ENCODE data around the gene ISLR. TPM values are rescaled to one million over a fixed set of nuclear protein-coding genes. Genes with fewer than 3 reads are reported as not detected.

Gene ISLR
- total and polyA plus RNA-seq, 2 of the 8 experiments (the other 6 are each of a cell fraction or from before 2014, with no cell fraction given) = 0.29 to 0.35 TPM

DNA sequence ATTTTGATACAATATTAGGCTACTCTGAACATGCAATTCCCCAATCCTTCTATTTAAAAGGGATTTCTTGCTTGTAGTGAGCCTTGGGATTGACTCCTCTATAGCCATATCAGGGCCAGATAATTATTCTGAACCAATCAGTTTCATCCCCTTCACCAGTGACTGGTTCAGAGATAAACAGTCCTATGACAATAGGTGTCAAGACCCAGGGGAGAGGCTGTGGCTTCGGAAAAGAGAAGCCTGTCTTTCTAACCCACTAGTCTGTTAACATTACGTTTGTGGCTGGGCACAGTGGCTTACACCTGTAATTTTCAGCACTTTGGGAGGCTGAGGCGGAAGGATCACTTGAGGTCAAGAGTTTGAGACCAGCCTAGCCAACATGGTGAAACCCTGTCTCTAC is 49.3 kb upstream of the ISLR start:
- 83% methylated on average over 3 of the region's 3 CpGs; no CpG with 5 or more reads in 1 of the 2 experiments for WGBS, 2 experiments (ENCODE audit: extremely low coverage in 1 of 2, insufficient coverage in 1 of 2, insufficient read length in 1 of 2, insufficient replicate concordance in 2 of 2, low coverage in 1 of 2, low lambda C conversion rate in 2 of 2, missing lambda C conversion rate in 1 of 2)
- Histone ChIP-seq H3K79me2 (ENCODE audit: control insufficient read depth in 1 of 2, insufficient read depth in 2 of 2, low read length in 2 of 2) (no peaks in the 10 kb centered on the region), H2AFZ (ENCODE audit: low read length) (no peak overlapping the region), H2AK5ac (ENCODE audit: low read depth, low read length) (no peak overlapping the region), H3K4me3 (ENCODE audit: extremely low read depth in 1 of 4, insufficient read depth in 2 of 4, low read depth in 3 of 4, low read length in 4 of 4) (no peak overlapping the region), H2BK12ac (ENCODE audit: low read depth, low read length) (no peak overlapping the region; the same call in 1 of the 2 replicates), H3K23me2 (ENCODE audit: low read depth, low read length) (peaks cover 5% of the 10 kb centered on the region; the same call in 1 of the 2 replicates), H4K20me1 (replicated peaks in 1 of 2; ENCODE audit: control insufficient read depth in 1 of 2, insufficient read depth in 2 of 2, low read length in 2 of 2) (no peaks in the 10 kb centered on the region), H4K91ac (replicated peaks; ENCODE audit: insufficient read length, low read length) (no peak overlapping the region), H3K9ac (replicated peaks in 1 of 4; ENCODE audit: extremely low read depth in 1 of 4, low read depth in 3 of 4, low read length in 3 of 4) (no peak overlapping the region), H3K36me3 (ENCODE audit: control insufficient read depth in 2 of 4, insufficient read depth in 4 of 4, low read length in 3 of 4) (no peaks in the 10 kb centered on the region), H3K4me2 (ENCODE audit: insufficient read depth in 1 of 2, low read depth in 2 of 2, low read length in 2 of 2) (no peak overlapping the region), H2BK5ac (ENCODE audit: low read depth, low read length) (no peak overlapping the region), H2BK20ac (ENCODE audit: low read length) (no peak overlapping the region), H3K27ac (ENCODE audit: low read depth, low read length) (no peak overlapping the region), H3K4ac (replicated peaks; ENCODE audit: insufficient read length, low read depth, low read length) (no peak overlapping the region), H2BK120ac (replicated peaks; ENCODE audit: low read depth, low read length) (no peak overlapping the region), H3K18ac (ENCODE audit: extremely low read depth, low read length) (no peak overlapping the region), H3K23ac (ENCODE audit: insufficient read length) (no peak overlapping the region), H3K56ac (replicated peaks; ENCODE audit: insufficient read length, low read depth, low read length) (no peak overlapping the region), H3K79me1 (ENCODE audit: low read depth, low read length) (no peaks in the 10 kb centered on the region), H2BK15ac (ENCODE audit: low read length) (no peak overlapping the region), H4K8ac (ENCODE audit: extremely low read depth, insufficient read depth, low read length) (no peak overlapping the region), H4K5ac (ENCODE audit: insufficient read length, low read depth, low read length) (no peak overlapping the region), H3K27me3 (replicated peaks in 1 of 4; ENCODE audit: control insufficient read depth in 3 of 4, extremely low read depth in 1 of 4, insufficient read depth in 3 of 4, low read length in 3 of 4) (peaks cover 16 to 34% (median 25%) of the 10 kb centered on the region in 4 experiments; a peak in 6 of 7 replicates), H3K14ac (ENCODE audit: insufficient read length) (no peak overlapping the region), H3K4me1 (replicated peaks in 1 of 4; ENCODE audit: control insufficient read depth in 3 of 4, insufficient read depth in 4 of 4, low read length in 3 of 4) (peaks cover 2 to 29% (median 20%) of the 10 kb centered on the region in 4 experiments), H3K9me3 (ENCODE audit: insufficient read depth in 2 of 2, low read depth in 1 of 2, low read length in 1 of 2) (no peaks in the 10 kb centered on the region)
- ChIA-PET POLR2A (ENCODE audit: partially characterized antibody) (interaction anchor here (1.6 kb wide), 1 partner anchor 203 kb away, joined by 3 read pairs; no protein-coding TSS in a partner anchor), CTCF (ENCODE audit: partially characterized antibody) (interaction anchor here (0.7 to 2.9 kb wide), 7 partner anchors 11 to 197 kb away, joined by 4 to 31 read pairs (median 5); no protein-coding TSS in a partner anchor)
- no peak for DNase-seq (ENCODE audit: low read depth in 1 of 2, low spot score in 2 of 2)
- no peak for FAIRE-seq
- no peak for TF ChIP-seq EP300 (IDR thresholded peaks at IDR 0.05; ENCODE audit: borderline replicate concordance in 1 of 2, low read depth in 2 of 2, low read length in 2 of 2)
- no peak for TF ChIP-seq BACH1 (IDR thresholded peaks at IDR 0.05; ENCODE audit: low read length)
- TF ChIP-seq TBP (IDR thresholded peaks at IDR 0.05; ENCODE audit: low read depth, low read length) = no peak
- TF ChIP-seq KDM5A (IDR thresholded peaks at IDR 0.05; ENCODE audit: low read length) = no peak
- TF ChIP-seq CHD2 (IDR thresholded peaks at IDR 0.05; ENCODE audit: low read length) = no peak
- no peak for TF ChIP-seq SIX5 (IDR thresholded peaks at IDR 0.05; ENCODE audit: low read depth, low read length)
- TF ChIP-seq, protein P1, sequence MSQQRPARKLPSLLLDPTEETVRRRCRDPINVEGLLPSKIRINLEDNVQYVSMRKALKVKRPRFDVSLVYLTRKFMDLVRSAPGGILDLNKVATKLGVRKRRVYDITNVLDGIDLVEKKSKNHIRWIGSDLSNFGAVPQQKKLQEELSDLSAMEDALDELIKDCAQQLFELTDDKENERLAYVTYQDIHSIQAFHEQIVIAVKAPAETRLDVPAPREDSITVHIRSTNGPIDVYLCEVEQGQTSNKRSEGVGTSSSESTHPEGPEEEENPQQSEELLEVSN (IDR thresholded peaks at IDR 0.05) = no peak
- no peak for TF ChIP-seq YY1 (IDR thresholded peaks at IDR 0.05; ENCODE audit: low read depth, low read length)
- no peak for TF ChIP-seq CHD1 (IDR thresholded peaks at IDR 0.05; ENCODE audit: low read depth, low read length)
- TF ChIP-seq CBX5 (IDR thresholded peaks at IDR 0.05; ENCODE audit: low read depth, low read length) = no peak
- TF ChIP-seq HDAC2 (IDR thresholded peaks at IDR 0.05; ENCODE audit: borderline replicate concordance in 1 of 2, low read depth in 2 of 2, low read length in 2 of 2) = no peak
- no peak for TF ChIP-seq GABPA (IDR thresholded peaks at IDR 0.05; ENCODE audit: borderline replicate concordance, insufficient read depth, low read length)
- TF ChIP-seq SIN3A (conservative IDR thresholded peaks at IDR 0.05 in 1 of 2, IDR thresholded peaks at IDR 0.05 in 1 of 2; ENCODE audit: low read depth in 1 of 2, low read length in 2 of 2) = no peak

Measured in H1 (cell line).